Activated CD4-positive, CD25-positive, alpha-beta regulatory T cell treated with anti-CD3 and anti-CD28 coated beads, Interleukin-2, amount 50 U/mL, for 72 hours (primary cell): ENCODE measurements around the gene EHF.
A peak's percentile ranks its signal among the peaks of the same experiment; 100 is the strongest.

ENCODE experiments used
- DNase-seq: peaks from one replicate; pipeline ENCODE4 v3.0.0; 2021

The EHF gene

DNA sequence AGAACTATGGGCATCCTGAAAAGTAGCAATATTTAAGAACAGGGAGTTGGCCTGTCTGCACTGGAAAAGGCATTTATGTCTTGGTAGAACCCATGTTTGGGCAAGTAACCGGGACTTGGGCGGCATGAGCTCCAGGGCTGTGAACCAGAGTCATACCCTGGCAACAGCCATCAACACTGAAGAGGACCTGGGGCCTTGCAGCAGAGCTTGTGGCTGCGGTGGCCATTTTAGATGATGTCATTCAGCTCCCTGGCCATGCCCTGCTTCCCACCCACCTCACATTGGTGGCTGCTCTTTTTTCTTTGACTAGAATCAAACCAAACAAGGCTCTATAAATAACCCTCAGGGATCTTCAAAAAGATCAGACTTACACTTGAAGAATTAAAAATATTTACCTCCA is 26.6 kb downstream of the EHF start:
- DNase-seq, result no peak

DNA sequence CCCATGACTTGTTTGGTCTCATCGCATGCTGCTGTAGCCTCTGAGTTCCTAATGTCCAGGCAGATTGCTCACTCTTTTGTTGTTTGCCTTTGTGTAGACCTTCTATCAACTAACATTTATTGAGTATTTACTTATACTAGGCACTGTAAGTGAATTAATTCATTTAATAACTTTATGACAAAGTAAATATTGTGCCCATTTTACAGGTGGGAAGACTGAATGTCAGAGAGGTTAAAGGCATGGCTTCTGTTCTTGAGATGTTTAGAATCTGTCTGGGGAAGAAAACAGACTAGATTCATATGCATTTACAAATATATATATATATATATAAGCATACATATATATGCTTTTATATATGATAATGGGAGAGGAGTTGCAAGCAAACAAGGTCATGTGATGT is 27.1 kb downstream of the EHF start:
- DNase-seq, result no peak

DNA sequence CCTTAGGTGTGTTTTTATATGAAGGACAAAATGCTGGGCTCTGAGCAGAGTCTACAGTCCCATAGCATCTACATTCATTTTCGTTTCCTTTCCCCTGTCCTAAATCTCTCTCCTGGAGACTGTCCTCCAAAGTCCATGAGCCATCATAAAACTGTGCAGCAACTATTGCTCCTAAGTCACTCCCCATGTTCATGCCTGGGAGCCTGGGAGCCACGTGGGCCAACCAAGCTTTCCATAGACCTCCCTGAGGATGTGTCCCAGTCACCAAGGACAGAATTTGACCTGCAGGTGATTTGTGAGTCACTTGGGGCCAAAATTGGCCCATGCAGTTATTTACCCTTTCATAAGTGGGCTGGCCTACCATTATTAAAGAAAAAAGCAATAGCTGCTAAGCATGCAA is 28.7 kb downstream of the EHF start:
- DNase-seq, result no peak

DNA sequence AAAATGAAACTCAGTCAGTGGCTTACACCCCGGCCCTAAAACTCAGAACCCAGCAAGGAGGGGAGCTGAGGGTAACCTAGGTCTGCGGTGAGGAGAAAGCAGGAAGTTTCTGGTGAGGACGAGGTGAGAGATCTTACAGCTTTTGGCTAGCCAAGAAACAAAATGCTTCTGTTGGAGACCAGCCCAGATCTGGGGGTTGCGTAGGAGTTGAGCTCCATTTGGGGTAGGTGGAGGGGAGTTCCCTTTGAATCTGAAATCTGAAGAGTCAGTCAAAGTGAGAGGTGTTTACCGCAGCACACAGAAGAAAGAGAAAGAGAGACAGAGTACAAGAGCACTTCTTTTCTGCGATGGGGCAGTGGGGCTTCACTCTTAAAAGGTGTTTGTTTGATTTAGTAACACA is 29.6 kb downstream of the EHF start:
- DNase-seq, result peak; percentile 63

DNA sequence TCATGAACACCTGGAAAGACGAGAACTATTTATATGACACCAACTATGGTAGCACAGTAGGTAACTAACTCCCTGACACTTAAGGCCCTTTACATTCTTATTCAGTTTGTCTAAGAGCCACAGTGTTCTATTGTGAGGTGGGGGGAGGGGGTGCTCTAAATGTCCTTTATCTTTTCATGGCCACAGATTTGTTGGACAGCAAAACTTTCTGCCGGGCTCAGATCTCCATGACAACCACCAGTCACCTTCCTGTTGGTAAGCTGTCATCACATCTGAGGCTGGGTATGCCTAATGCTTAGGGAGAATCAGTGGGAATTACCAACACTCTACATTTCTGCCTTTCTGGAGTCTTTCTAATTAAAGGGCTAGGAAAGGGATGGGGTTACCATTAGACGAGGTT is 30.7 kb downstream of the EHF start:
- DNase-seq, result no peak

DNA sequence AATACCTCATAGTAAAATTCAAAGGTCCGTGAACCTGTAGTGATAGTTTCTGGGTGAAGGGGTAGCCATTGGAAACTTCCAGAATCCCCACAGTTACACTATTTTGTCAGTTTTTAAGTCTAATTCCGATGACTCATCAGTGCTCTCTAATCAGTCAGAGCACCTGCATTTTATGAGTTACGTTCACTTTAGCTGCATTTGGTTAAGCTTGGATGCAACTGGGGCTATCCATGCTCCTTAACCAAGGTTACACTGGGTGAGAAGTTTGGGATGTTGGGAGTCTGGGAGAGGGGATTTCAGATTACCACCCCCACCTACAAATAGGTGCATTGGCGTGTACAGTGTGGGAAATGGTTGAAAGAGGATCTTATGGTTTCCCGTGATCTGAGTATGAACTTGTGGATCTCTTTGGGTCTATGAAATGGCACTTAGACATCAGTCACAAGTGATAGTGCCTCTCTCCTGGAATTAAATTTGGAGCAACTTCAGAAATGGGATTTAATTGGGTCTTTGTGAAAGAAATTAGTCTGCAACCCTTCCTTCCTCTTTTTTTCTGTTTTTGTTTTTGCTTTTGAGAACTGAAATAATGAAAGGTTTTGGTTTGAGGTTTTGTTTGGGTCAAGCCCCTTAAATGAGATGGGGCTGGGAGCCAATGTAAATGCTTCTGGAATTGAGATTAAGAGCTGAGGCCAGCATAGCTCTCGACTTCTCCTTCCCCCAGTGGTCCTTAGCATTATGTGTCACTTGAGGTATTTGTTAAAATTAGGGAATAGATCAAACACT is 31.5 kb downstream of the EHF start:
- no peak for DNase-seq

DNA sequence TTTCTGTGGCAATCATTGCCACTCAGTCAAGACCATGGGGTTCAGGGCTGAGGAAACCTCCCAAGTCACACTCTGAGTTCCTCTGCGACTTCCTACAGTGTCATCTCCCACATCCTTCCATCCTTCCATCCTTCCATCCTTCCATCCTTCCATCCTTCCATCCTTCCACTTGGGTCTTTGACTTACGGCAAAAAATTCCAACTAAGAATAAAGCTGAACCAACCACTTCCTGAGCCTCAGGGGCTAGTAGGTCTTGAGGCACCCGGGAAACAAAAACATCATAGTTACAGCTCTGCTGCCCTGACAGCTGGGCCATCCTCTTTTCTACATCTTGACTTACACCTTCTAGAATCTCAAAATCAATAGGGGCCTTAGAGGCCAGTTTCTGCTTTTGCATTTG is 32.1 kb downstream of the EHF start:
- DNase-seq, result no peak

DNA sequence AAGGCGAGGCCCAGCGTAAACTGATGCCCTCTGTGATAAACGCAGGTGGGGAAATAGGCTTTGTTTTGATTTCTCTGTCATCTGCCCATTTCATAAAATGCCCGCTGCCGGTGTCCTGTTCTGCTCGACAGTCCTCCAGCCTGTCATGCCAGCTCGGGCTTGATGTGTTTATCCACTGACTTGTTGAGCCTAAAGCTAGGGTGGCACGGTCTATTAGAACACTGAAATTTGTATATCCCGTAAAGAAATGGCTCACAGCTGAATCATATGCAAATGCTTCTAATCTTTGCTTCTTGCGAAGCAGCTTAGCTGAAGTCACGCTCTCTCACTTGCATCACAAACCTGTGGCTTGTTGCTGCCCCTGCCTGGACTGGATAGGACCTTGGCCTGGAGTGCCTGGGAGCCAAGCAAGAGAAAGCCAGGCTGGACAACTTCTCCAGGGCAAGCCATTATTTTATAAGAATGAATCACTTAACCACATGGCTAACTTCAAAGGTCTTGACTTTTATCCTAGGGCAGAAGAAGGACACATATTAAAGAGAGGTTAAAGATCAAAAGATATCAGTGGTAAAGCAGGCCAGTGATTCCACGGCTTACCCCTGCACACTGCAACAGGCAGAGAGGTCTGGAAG is 33.1 kb downstream of the EHF start:
- DNase-seq, result no peak

DNA sequence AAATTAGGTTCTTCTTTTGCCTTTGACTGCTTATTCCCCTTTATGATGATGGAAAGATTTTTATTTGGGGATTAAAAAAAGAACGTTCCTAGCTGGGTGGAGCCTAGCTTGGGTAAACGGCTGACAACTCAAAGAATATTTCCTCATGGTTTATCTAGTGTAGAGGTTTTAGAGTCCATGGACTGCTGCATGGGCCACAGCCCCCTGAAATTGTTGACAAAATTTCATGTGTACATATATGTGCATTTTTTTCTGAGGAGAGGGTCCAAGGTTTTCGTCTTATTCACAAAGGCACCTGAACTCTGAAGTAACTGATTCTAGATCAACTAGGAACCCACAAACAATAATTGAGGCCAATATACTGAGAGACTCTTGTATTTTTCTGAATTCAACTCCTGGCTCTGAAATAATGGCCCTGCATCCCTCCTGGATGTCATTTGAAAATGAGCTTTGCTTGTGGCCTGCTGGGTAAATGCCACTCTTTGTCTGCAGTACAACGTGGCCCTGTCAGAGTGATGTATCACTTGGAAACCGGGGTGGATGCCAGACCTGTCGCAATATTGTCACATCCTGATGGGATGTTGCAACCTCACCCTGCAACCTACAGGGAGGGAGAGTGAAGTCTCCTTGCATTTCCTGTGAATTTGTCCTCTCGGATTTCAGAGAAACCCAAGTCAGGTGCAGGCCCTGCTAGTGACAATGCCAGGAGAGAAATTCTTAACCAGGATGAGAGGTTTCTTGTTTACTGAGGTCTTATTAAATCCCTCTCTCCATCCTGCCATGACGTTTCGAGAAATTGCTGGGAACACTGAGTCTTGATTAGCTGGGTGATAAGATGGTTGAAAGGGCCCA is 33.8 kb downstream of the EHF start:
- DNase-seq, result no peak

DNA sequence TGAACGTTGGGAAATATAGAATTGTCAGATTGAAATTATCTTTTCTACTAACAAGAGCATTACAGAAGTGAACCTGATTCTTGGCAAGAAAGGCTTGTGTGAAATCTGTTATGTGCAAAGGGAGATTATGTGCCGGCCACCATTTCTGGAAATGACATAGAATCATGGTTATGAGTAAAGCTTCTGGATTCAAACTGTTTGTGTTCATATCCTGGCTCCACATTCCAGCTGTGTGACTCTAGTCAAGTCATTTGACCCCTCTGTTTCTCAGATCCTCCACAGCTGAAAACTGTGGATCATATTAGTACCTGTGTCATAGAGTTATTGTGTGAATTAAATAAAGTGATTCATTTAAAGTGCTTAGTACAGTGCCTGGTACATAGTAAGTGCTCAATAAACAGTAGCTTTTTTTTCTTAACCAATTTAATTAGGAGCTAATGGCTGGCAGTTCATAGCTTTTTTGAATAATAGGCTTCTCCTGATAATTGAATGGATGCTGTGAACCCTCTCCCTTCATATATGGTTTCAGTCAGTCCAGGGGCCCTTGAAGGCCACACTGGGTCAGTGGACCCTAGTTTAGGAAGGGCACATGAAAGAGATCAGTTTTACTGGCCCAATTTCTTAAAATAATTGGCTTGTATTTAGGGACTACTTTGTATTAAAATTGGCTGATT is 34.6 kb downstream of the EHF start:
- DNase-seq, result no peak

DNA sequence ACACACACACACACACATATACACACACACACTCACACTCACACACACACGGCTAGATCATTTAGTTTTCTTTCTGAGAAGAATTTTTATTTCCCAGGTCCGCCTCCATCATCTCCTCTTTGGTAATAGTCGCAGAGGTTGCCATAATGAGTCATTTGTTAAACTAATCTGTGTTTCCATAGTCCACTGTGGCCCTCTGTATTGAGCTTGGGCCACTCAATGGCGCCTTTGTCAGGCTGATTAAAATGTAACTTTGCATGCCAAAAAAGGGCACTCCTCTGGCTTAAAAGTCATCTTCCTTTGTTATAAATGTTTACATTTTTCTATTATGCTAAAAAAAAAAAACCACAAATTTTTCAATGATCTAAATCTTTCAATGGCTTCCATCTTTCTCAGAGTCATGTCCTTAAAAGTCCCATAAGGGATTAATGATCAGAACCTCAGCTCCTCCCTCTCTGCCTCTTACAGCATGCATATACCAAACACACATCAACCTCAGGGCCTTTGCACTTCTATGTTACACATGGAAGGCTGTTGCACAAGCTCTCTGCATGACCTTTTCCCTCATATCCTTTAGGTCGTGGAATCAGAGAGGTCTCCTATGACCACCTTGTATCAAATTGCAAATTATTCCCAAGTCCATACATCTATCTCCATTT is 35.3 kb downstream of the EHF start:
- no peak for DNase-seq

DNA sequence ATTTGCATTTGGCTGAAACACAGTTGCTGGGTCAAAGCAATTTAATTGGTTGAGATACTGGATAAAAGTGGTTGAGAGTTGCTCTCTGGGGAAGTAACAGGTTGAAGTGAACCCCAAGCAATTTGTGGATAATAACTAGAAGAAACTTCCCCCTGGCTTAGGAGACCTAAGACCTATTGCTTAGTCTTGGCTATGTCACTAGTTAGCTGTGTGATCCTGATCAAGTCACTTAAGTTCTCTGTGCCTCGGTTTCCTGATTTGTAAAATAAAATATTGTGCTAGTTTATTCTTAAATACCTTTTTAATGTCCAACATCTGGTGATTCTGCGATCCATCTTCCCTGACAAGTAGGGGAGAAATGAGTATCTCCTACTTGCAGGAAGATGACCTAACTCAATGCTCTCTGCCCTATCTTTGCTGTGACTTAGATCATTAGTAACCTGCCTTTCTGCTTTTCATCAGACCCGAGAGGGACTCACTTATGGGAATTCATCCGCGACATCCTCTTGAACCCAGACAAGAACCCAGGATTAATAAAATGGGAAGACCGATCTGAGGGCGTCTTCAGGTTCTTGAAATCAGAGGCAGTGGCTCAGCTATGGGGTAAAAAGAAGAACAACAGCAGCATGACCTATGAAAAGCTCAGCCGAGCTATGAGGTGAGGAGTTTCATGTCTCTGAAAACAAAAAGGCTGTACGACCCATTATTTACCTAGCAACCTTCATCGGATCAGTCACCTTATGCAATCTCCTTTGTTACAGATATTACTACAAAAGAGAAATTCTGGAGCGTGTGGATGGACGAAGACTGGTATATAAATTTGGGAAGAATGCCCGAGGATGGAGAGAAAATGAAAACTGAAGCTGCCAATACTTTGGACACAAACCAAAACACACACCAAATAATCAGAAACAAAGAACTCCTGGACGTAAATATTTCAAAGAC is 37.5 kb downstream of the EHF start:
- no peak for DNase-seq

DNA sequence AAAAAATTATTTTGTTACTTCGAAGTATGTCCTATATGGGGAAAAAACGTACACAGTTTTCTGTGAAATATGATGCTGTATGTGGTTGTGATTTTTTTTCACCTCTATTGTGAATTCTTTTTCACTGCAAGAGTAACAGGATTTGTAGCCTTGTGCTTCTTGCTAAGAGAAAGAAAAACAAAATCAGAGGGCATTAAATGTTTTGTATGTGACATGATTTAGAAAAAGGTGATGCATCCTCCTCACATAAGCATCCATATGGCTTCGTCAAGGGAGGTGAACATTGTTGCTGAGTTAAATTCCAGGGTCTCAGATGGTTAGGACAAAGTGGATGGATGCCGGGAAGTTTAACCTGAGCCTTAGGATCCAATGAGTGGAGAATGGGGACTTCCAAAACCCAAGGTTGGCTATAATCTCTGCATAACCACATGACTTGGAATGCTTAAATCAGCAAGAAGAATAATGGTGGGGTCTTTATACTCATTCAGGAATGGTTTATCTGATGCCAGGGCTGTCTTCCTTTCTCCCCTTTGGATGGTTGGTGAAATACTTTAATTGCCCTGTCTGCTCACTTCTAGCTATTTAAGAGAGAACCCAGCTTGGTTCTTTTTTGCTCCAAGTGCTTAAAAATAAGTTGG is 38.3 kb downstream of the EHF start:
- DNase-seq, result no peak

DNA sequence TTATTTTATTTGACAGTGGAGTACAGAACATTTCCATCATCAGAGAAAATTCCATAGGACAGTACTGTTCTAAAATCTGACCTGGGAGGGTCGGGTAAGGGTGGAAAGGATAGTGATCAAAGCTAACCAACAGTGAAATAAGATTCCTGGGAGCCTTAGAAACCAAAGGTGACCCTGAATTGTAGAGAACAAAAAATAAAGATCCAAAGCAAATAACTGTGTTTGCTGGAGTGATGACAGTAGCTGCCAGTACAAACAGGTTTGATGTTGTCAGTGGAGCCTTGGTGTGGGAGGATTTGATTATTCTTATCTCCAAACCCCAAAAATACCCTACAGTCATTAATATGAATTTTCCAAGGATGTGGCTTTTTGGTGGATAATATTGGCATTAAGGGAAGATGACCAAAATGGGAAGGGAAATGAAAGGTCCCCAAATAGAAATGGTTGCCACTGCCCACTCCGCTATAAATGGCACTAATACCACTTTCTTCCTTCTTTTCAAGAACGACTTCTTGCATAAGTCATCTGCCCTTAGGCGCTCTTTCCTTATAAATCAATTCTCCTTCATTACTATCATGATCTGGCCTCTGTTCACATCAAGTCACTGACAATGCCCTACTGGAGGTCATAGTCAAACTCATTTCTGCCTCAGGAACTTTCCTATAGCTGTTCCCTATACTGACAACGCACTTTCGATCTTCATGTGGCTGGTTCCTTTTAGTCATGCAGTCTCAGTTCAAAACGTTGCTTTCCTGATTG is 44.4 kb downstream of the EHF start:
- DNase-seq, result no peak

DNA sequence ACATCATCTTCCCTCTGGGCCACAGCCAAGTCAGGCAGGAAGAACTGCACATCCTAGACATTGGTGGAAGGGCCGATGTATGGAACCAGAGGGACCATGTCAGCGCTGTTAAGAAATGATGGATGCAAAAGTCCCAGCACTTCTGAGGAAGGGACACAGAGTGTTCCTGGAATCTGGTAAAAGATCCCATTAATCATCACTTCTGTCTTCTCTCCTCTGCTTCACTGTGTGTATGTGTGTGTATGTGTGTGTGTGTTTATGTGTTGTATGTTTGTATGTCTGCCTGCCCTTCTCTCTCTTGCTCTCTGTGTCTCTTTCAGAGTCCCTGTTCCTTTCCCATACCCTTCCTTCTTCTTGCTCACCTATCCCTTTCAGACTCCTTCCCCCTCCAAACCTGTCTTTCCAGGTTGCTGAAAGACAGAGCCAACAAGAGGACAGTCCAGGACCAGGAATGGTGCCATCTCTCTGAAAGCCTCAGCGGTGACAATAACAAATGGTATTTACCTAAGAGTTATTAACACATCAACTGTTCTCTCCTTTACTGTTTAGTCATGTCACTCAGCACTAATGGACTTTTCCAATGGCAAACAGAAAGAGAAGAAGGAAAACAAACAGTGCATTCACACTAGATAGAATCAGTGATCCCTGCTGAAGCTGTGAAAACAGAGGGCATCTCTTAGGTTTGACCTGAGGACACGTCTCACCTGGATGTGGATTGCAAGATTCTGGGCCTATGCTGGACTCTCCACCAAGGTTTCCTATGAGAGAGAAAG is 47.1 kb downstream of the EHF start:
- DNase-seq, result no peak

DNA sequence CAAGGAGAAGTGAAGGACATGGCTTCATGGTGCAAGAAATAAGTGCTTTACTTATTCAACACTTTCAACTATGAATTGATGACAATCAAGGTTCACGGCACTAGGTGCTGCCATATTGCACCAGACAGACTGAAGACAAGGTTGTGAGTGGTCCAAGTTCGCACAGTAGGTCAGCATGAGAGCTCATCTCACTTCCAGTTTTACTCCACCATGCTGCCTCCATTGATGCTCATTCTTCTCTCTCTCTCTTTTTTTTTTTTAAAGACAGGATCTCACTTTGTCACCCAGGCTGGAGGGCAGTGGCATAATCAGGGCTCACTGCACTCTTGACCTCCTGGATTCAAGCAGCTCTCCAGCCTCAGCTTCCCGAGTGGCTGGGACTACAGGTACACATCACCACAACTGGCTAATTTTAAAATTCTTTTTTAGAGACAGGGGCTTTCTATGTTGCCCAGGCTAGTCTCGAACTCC is 47.7 kb downstream of the EHF start:
- DNase-seq, result no peak

DNA sequence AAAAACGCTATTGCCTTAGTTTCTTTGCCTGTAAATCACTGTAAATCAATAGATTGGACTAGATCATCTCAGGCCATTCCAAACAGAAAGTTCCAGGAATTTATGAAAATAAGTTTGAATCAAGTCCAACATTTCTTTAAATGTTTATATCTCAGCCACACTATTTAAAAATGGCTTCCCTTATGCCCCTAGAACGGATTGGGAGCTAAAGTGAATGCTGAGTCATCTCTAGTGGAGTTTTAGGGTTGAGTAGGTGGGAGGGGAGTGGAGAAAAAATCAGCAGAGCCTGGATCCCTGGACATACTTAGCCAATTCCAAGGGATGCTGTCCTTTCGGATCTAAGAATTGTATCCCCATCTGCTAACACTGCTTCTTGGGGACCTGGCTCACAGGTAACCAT is 48.6 kb downstream of the EHF start:
- no peak for DNase-seq

DNA sequence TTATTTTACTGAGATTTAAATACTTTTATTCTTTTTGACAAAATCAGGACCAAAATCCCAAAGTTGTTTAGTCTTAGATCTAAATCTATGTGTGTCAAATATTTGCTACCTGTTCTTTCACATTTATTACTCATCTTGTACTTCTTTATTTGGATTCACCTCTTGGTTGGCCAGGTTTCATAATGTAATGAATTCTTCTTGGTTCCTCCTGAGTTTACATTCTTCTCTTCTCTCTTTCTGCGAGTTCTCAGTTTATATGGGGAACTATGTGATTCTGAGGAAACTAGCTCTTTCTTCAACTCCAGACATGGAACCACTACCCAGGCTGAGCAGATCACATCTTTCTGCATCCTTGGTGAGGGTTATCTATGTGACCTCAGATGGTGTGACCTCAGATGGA is 50.2 kb downstream of the EHF start:
- DNase-seq, result no peak

DNA sequence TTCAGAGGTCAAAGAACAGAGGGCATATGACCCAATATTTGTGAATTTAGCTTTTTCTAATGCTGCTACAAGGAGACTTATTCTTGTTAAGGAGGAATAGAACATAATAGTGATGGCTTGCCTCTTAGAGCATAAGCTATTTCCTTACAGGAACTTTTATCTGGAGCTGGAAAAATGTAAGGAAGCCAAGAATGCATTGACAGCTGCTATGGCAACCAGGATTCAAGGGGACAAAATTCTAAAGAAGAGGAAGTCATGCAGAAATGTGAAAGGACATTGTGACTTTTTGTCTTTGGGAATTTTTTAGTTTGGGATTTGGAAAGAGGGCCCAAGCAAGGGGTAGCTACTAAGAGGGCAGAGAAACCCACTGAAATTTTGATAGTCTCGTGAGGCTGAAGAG is 51.1 kb downstream of the EHF start:
- DNase-seq, result no peak
